HepG2 (cell line): ENCODE measurements around the gene LDB2. TPM values are rescaled to one million over a fixed set of nuclear protein-coding genes. Genes with fewer than 3 reads are reported as not detected.

ENCODE experiments used
- ATAC-seq: fragments of 200-7000 bp; cut with Tn5 transposase; 3 replicates; pipeline ENCODE4 v1.9.1; 2020; ENCODE audit warnings: mild to moderate bottlenecking, moderate library complexity
- BruUV-seq: library from RNA; stranded (reverse); fragments of 400-500 nt; replicated peaks from 2 replicates; lab custom pipeline; 2021; lab: Mats Ljungman, UMichigan
- CTCF ChIA-PET: fragments of 300-600 bp; formaldehyde crosslinking; extraction: SDS; loops from one replicate; lab custom pipeline; 2021; ENCODE audit warnings: low total read pairs, inconsistent platforms, low intra/inter-chr PET ratio; lab: Yijun Ruan, JAX
- POLR2A ChIA-PET: fragments of 350-600 bp; sonication (Branson Sonifier 250); formaldehyde crosslinking; loops from one replicate; lab custom pipeline; 2020; ENCODE audit warnings: antibody characterized with exemption, inconsistent platforms; lab: Yijun Ruan, JAX
- DNase-seq: peaks from one replicate; pipeline ENCODE4 v3.0.0-alpha.2; 2015; ENCODE audit warnings: low spot score
- FAIRE-seq: peaks from 3 replicates; lab custom pipeline; 2011; peaks lifted over from hg19 to GRCh38; lab: Jason Lieb, UNC
- H2AFZ ChIP-seq: one replicate; pipeline ENCODE4 v1.6.1; 2011; ENCODE audit warnings: low read length, inconsistent platforms
- H3K27ac ChIP-seq: fragments of 300-600 bp; 3 replicates; pipeline ENCODE4 v1.8.0; 2011; ENCODE audit warnings: mixed run types, mild to moderate bottlenecking, mixed read lengths, low read length, inconsistent platforms; ENCODE audit not compliant: insufficient read depth; ENCODE audit errors: extremely low read length
- H3K27me3 ChIP-seq, 2 experiments: fragments of 200-600 bp in 1 of 2; 2 replicates in 1 of 2; 3 replicates in 1 of 2; pipeline versions ENCODE4 v1.6.0 to v1.8.0; 2011; ENCODE audit warnings: low read length in 2 of 2, mild to moderate bottlenecking in 2 of 2, moderate library complexity in 2 of 2, inconsistent platforms in 1 of 2; ENCODE audit not compliant: insufficient read depth in 2 of 2, control insufficient read depth in 1 of 2
- H3K36me3 ChIP-seq, 2 experiments: fragments of 200-600 bp in 1 of 2; replicated peaks in 1 of 2; 2 replicates in 1 of 2; 3 replicates in 1 of 2; pipeline versions ENCODE4 v1.5.1 to v1.8.0; 2011; ENCODE audit warnings: low read length in 2 of 2, inconsistent platforms in 1 of 2; ENCODE audit not compliant: insufficient read depth in 2 of 2, control insufficient read depth in 1 of 2
- H3K4me1 ChIP-seq: 2 replicates; pipeline ENCODE4 v1.5.1; 2012; ENCODE audit warnings: low read length, inconsistent platforms; ENCODE audit not compliant: insufficient read depth
- H3K4me2 ChIP-seq: 2 replicates; pipeline ENCODE4 v1.6.0; 2011; ENCODE audit warnings: low read depth, low read length, inconsistent platforms
- H3K4me3 ChIP-seq, 3 experiments: fragments of 200-600 bp in 1 of 3; sonication (generic), shearing (Covaris generic) in 1 of 3; replicated peaks in 1 of 3; 2 replicates each; pipeline ENCODE4 v1.5.1; 2011 to 2016; ENCODE audit warnings: low read length in 3 of 3, inconsistent platforms in 2 of 3, low read depth in 2 of 3, mild to moderate bottlenecking in 2 of 3, control low read depth in 1 of 3, mixed read lengths in 1 of 3; ENCODE audit not compliant: insufficient read depth in 1 of 3
- H3K79me2 ChIP-seq: one replicate; pipeline ENCODE4 v1.6.1; 2011; ENCODE audit warnings: low read length, inconsistent platforms; ENCODE audit not compliant: insufficient read depth
- H3K9ac ChIP-seq: 2 replicates; pipeline ENCODE4 v1.6.0; 2011; ENCODE audit warnings: mild to moderate bottlenecking, low read depth, low read length, inconsistent platforms; ENCODE audit not compliant: insufficient read depth
- H3K9me3 ChIP-seq: 2 replicates; pipeline ENCODE4 v1.5.1; 2012; ENCODE audit warnings: mild to moderate bottlenecking, low read length
- H4K20me1 ChIP-seq: 2 replicates; pipeline ENCODE4 v1.6.0; 2011; ENCODE audit warnings: inconsistent platforms, mild to moderate bottlenecking, low read length, moderate library complexity; ENCODE audit not compliant: insufficient read depth
- AHR ChIP-seq: IDR thresholded peaks from 2 replicates; pipeline ENCODE4 v1.6.1; 2018; ENCODE audit warnings: missing genetic modification reagents, missing compliant biosample characterization
- GLMP ChIP-seq: sonication (generic); formaldehyde crosslinking; IDR thresholded peaks from 2 replicates; pipeline ENCODE4 v1.9.0; 2021; ENCODE audit warnings: missing genetic modification reagents, mild to moderate bottlenecking, borderline replicate concordance
- HNRNPL ChIP-seq: fragments of 200-400 bp; formaldehyde crosslinking; IDR thresholded peaks from 2 replicates; pipeline ENCODE4 v1.6.1; 2017; ENCODE audit warnings: mild to moderate bottlenecking, low read depth, low read length
- PCBP2 ChIP-seq: fragments of 200-400 bp; formaldehyde crosslinking; optimal IDR thresholded peaks from 2 replicates; pipeline ENCODE3; 2018; ENCODE audit warnings: low read length, low read depth; ENCODE audit not compliant: poor library complexity, severe bottlenecking
- PRDM10 ChIP-seq: sonication (generic); formaldehyde crosslinking; IDR thresholded peaks from 2 replicates; pipeline ENCODE4 v1.4.0; 2020; ENCODE audit warnings: low read depth, missing genetic modification reagents
- SKI ChIP-seq: fragments of 450-650 bp; IDR thresholded peaks from one replicate; pipeline ENCODE4 v1.6.1; 2018; ENCODE audit warnings: mild to moderate bottlenecking; ENCODE audit not compliant: partially characterized antibody
- SMARCE1 ChIP-seq: fragments of 450-650 bp; IDR thresholded peaks from 2 replicates; pipeline ENCODE4 v1.6.1; 2017; ENCODE audit warnings: borderline replicate concordance
- ZFAT ChIP-seq: sonication (generic); formaldehyde crosslinking; conservative IDR thresholded peaks from 2 replicates; pipeline ENCODE4 v1.8.1; 2023; ENCODE audit warnings: missing genetic modification reagents, inconsistent platforms
- ZFP1 ChIP-seq: IDR thresholded peaks from 2 replicates; pipeline ENCODE4 v1.6.1; 2016
- ZNF235 ChIP-seq: sonication (generic); formaldehyde crosslinking; IDR thresholded peaks from 2 replicates; pipeline ENCODE4 v1.8.1; 2023; ENCODE audit warnings: mild to moderate bottlenecking, missing genetic modification reagents, borderline replicate concordance
- ZNF296 ChIP-seq: sonication (generic); formaldehyde crosslinking; conservative IDR thresholded peaks from 2 replicates; pipeline ENCODE4 v1.5.0; 2020; ENCODE audit warnings: mild to moderate bottlenecking, missing genetic modification reagents
- ZNF503 ChIP-seq: sonication (generic); formaldehyde crosslinking; IDR thresholded peaks from 2 replicates; pipeline ENCODE4 v1.4.0; 2020; ENCODE audit warnings: missing genetic modification reagents
- ZNF761 ChIP-seq: sonication (generic); formaldehyde crosslinking; conservative IDR thresholded peaks from 2 replicates; pipeline ENCODE4 v1.4.0; 2020; ENCODE audit warnings: mild to moderate bottlenecking, missing genetic modification reagents
- ZNF777 ChIP-seq: sonication (generic); formaldehyde crosslinking; IDR thresholded peaks from 2 replicates; pipeline ENCODE4 v1.4.0; 2020; ENCODE audit warnings: missing genetic modification reagents
- ZNF878 ChIP-seq: sonication (generic); formaldehyde crosslinking; IDR thresholded peaks from 2 replicates; pipeline ENCODE4 v1.8.1; 2023; ENCODE audit warnings: mild to moderate bottlenecking, missing genetic modification reagents, moderate library complexity
- WGBS: methylation state at CpG from one replicate; pipeline ENCODE4 v1.1.6; 2017; ENCODE audit warnings: low lambda C conversion rate; 5-methylcytosine and 5-hydroxymethylcytosine counted together
- in situ Hi-C: cut with HindIII; loops from 2 replicates; pipeline ENCODE4 v1.10.0; 2017; ENCODE audit warnings: low pct_unique_long_range_greater_than_20kb; ENCODE audit not compliant: extremely low pct_ligation_motif_present
- intact Hi-C: fragments of 100-400 bp; cut with micrococcal nuclease; formaldehyde crosslinking; loops from one replicate; pipeline ENCODE4 v1.10.0; 2022; ENCODE audit not compliant: unreplicated experiment
- polyA plus RNA-seq, 8 experiments: library from polyadenylated mRNA; depleted of rRNA in 3 of 8; stranded (reverse) in 7 of 8; unstranded in 1 of 8; fragments of >200 nt; fragmentation: Illumina TruSeq in 4 of 8; extraction: Trizol in 4 of 8; gene quantifications; 2 replicates each; pipeline versions ENCODE4 v1.2.1 to v1.2.3, GENCODE V29; 2011 to 2016; ENCODE audit warnings: low read depth in 4 of 8, missing spikeins in 1 of 8, mixed read lengths in 1 of 8; ENCODE audit not compliant: insufficient read depth in 1 of 8
- total RNA-seq, 5 experiments: library from RNA; depleted of rRNA; stranded (reverse); fragments of >200 nt; fragmentation: Illumina TruSeq; extraction: Trizol; gene quantifications; 2 replicates each; pipeline ENCODE4 v1.2.3, GENCODE V29; 2016; ENCODE audit warnings: low read depth in 1 of 5

LDB2 gene
- total and polyA plus RNA-seq, 2 of the 13 experiments (the other 11 are each of a cell fraction or from before 2014, with no cell fraction given), result not detected

GRCh38 chr4:16790508-16790907 lies 107.9 kb downstream of the LDB2 start:
- in situ Hi-C loops, result loop anchor here (10.0 kb wide), 1 partner anchor 124 kb away; no protein-coding TSS in a partner anchor
- CTCF ChIA-PET, result no interaction called here
- Histone ChIP-seq H3K9ac (no peak overlapping the region), H3K4me2 (no peak overlapping the region), H3K27me3 (0 out of 5 replicates have a peak, but pooled peaks cover 0 to 1% of the 10 kb centered on the region in 2 experiments), H3K4me3 (no peak overlapping the region), H3K4me1 (no peaks in the 10 kb centered on the region; the same call in 1 of the 2 replicates), H2AFZ (no peak overlapping the region), H3K27ac (no peak overlapping the region), H3K79me2 (no peaks in the 10 kb centered on the region), H3K9me3 (no peaks in the 10 kb centered on the region), H4K20me1 (no peaks in the 10 kb centered on the region), H3K36me3 (no peaks in the 10 kb centered on the region)
- DNase-seq (no peak), FAIRE-seq (no peak), ATAC-seq (no peak)
- 15% methylated on average over 8 of the region's 8 CpGs for WGBS
- POLR2A ChIA-PET, result no interaction called here
- BruUV-seq, result no TSS peak
- TF ChIP-seq AHR (CRISPR knock-in tag) (no peak), HNRNPL (no peak), GLMP (CRISPR knock-in tag) (no peak), ZFAT (CRISPR knock-in tag) (no peak), SMARCE1 (no peak), ZNF761 (CRISPR knock-in tag) (no peak), PCBP2 (no peak), ZFP1 (CRISPR knock-in tag) (no peak), ZNF296 (CRISPR knock-in tag) (no peak), ZNF777 (CRISPR knock-in tag) (no peak), PRDM10 (CRISPR knock-in tag) (no peak), ZNF878 (CRISPR knock-in tag) (no peak), ZNF235 (CRISPR knock-in tag) (no peak), SKI (no peak), ZNF503 (CRISPR knock-in tag) (no peak)
- intact Hi-C loops, result no loop called here
